Adrenal gland (tissue), 5 donors: ENCODE results near the gene ABL1.

Source experiments
- CTCF ChIP-seq, 6 experiments: fragments of 450-650 bp in 4 of 6; fragments of 200-600 bp in 2 of 6; sonication (generic) in 1 of 6; IDR thresholded peaks; 1 replicate in 5 of 6; 2 replicates in 1 of 6; pipeline versions ENCODE4 v1.5.1 to v1.8.0; 2016 to 2021; ENCODE audit warnings: antibody characterized with exemption in 6 of 6, mild to moderate bottlenecking in 2 of 6, moderate library complexity in 1 of 6
- POLR2A ChIP-seq, 2 donors: fragments of 450-650 bp; IDR thresholded peaks; one replicate each; pipeline ENCODE4 v1.6.1; 2017; ENCODE audit warnings: antibody characterized with exemption in 2 of 2, mild to moderate bottlenecking in 2 of 2, moderate library complexity in 1 of 2
- donor health status: DM: no; HTN: no; CAD: no.

GRCh38 chr9:130785940-130786508, 49.0 kb upstream of the ABL1 start:
- TF ChIP-seq CTCF (IDR thresholded peaks at IDR 0.05), result no peak
- TF ChIP-seq POLR2A (IDR thresholded peaks at IDR 0.05), result no peak
